Measurements from ENCODE around the gene FHIT. TPM values are rescaled to one million over a fixed set of nuclear protein-coding genes. Genes with fewer than 3 reads are reported as not detected.

The FHIT gene
- polyA plus RNA-seq, 1 of the 3 experiments (the other 2 are of a cell fraction) = 0.41 TPM

DNA sequence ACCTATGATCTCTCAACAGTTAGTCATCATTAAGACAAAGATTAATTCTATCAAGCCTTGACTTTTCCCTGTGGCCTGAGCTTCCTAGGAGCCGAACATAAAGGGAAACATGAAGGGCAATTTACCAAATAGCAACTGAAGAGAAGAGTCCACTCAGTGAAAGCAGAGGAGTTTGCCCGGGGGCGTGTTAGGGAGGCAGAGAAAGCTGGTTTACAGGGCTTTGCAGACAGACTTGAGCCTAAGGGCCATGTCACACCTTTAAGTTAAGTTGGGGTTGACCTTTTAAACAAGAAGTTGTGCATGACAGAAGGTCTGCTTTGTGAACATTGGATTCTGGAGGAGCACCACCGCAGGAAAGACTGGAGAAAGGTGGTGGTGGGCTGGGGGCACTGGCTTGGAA is 1499.6 kb downstream of the FHIT start:
- no peaks in the 10 kb centered on the region for H3K9me2 ChIP-seq
- CTCF ChIA-PET = interaction anchor here (1.1 kb wide), 1 partner anchor 106 kb away, joined by 5 read pairs; no protein-coding TSS in a partner anchor
- no peak overlapping the region for H3K4me2 ChIP-seq
- TF ChIP-seq ELF1 (IDR thresholded peaks at IDR 0.05) = no peak
- TF ChIP-seq JUND (IDR thresholded peaks at IDR 0.05) = no peak
- TF ChIP-seq USF2 (IDR thresholded peaks at IDR 0.05; ENCODE audit: borderline replicate concordance, low read depth, low read length) = no peak
- no peak for TF ChIP-seq PBX3 (IDR thresholded peaks at IDR 0.05)
- TF ChIP-seq FOSL2 (IDR thresholded peaks at IDR 0.05; ENCODE audit: borderline replicate concordance, low read depth) = no peak
- TF ChIP-seq EP300 (IDR thresholded peaks at IDR 0.05; ENCODE audit: borderline replicate concordance in 1 of 2, low read depth in 1 of 2, low read length in 1 of 2) = no peak
- no peaks in the 10 kb centered on the region for H3K79me2 ChIP-seq (ENCODE audit: insufficient read depth)
- no peaks in the 10 kb centered on the region for H3K36me3 ChIP-seq (replicated peaks in 1 of 2; ENCODE audit: control insufficient read depth in 1 of 2, insufficient read depth in 2 of 2, low read length in 1 of 2)
- H4K20me1 ChIP-seq (ENCODE audit: insufficient read depth) = no peaks in the 10 kb centered on the region
- no peak for DNase-seq
- no peak overlapping the region for H3K4me3 ChIP-seq (ENCODE audit: low read depth in 2 of 2, low read length in 1 of 2)
- H3K27me3 ChIP-seq (ENCODE audit: insufficient read depth) = no peaks in the 10 kb centered on the region
- 55% methylated on average over 4 of the region's 4 CpGs for WGBS (ENCODE audit: low lambda C conversion rate)
- no peak overlapping the region for H3K9ac ChIP-seq
- no peak overlapping the region for H3K27ac ChIP-seq (ENCODE audit: low read depth in 2 of 2, low read length in 1 of 2)
- H3K9me3 ChIP-seq = no peaks in the 10 kb centered on the region
- H3F3A ChIP-seq (replicated peaks; ENCODE audit: insufficient read depth) = no peaks in the 10 kb centered on the region
- POLR2A ChIA-PET = no interaction called here
- H2AFZ ChIP-seq (ENCODE audit: low read depth) = no peak overlapping the region
- no peaks in the 10 kb centered on the region; a peak in 1 of 4 replicates for H3K4me1 ChIP-seq (ENCODE audit: control insufficient read depth in 1 of 2, insufficient read depth in 2 of 2, low read depth in 1 of 2, low read length in 1 of 2)

GRCh38 chr3:59750391-59750790 is 1500.9 kb downstream of the FHIT start:
- no peaks in the 10 kb centered on the region for H3K79me2 ChIP-seq (ENCODE audit: insufficient read depth)
- no peaks in the 10 kb centered on the region for H3K9me3 ChIP-seq
- H3K4me2 ChIP-seq = no peak overlapping the region
- H2AFZ ChIP-seq (ENCODE audit: low read depth) = no peak overlapping the region
- TF ChIP-seq TCF12 (IDR thresholded peaks at IDR 0.05) = no peak
- no peak for TF ChIP-seq NFIC (IDR thresholded peaks at IDR 0.05; ENCODE audit: borderline replicate concordance)
- no peak for TF ChIP-seq YY1 (IDR thresholded peaks at IDR 0.05; ENCODE audit: low read depth)
- TF ChIP-seq ELF1 (IDR thresholded peaks at IDR 0.05) = no peak
- H3K27ac ChIP-seq (ENCODE audit: low read depth in 2 of 2, low read length in 1 of 2) = no peak overlapping the region
- H3K27me3 ChIP-seq (ENCODE audit: insufficient read depth) = no peaks in the 10 kb centered on the region
- POLR2A ChIA-PET = interaction anchor here (0.6 kb wide), 1 partner anchor 1271 kb away, joined by 3 read pairs; no protein-coding TSS in a partner anchor
- H3F3A ChIP-seq (replicated peaks; ENCODE audit: insufficient read depth) = no peaks in the 10 kb centered on the region
- no peaks in the 10 kb centered on the region for H3K36me3 ChIP-seq (replicated peaks in 1 of 2; ENCODE audit: control insufficient read depth in 1 of 2, insufficient read depth in 2 of 2, low read length in 1 of 2)
- no peaks in the 10 kb centered on the region; a peak in 1 of 4 replicates for H3K4me1 ChIP-seq (ENCODE audit: control insufficient read depth in 1 of 2, insufficient read depth in 2 of 2, low read depth in 1 of 2, low read length in 1 of 2)
- H4K20me1 ChIP-seq (ENCODE audit: insufficient read depth) = no peaks in the 10 kb centered on the region
- DNase-seq = no peak
- H3K4me3 ChIP-seq (ENCODE audit: low read depth in 2 of 2, low read length in 1 of 2) = no peak overlapping the region
- no peak overlapping the region for H3K9ac ChIP-seq
- CTCF ChIA-PET = interaction anchor here (0.9 to 1.5 kb wide), 2 partner anchors 10 to 14 kb away, joined by 3 to 4 read pairs; no protein-coding TSS in a partner anchor
- WGBS (ENCODE audit: low lambda C conversion rate) = 8% methylated on average over 1 of the region's 1 CpG
- no peaks in the 10 kb centered on the region for H3K9me2 ChIP-seq

DNA sequence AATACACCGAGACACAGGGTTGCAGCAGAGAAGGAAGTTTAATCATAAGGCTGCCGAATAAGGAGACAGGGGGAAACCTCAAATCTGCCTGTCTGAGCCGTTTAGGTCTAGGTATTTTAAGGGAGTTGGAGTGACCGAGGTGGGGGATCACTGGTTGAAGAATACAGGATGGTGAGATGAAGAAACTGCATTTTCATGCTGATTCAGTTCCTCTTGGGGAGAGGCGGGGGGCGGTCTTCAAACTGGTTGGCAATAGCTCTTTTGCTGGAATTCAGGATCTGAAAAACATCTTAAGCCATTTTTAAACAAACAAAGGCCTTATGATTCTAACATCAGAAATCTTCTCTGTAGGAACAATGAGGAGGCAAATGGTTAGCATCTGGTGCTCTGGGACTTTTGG is 1502.0 kb downstream of the FHIT start:
- no peak overlapping the region for H3K4me3 ChIP-seq (ENCODE audit: low read depth in 2 of 2, low read length in 1 of 2)
- H3K79me2 ChIP-seq (ENCODE audit: insufficient read depth) = no peaks in the 10 kb centered on the region
- H3K27ac ChIP-seq (ENCODE audit: low read depth in 2 of 2, low read length in 1 of 2) = no peak overlapping the region
- H3K4me2 ChIP-seq = no peak overlapping the region
- ChIA-PET POLR2A (no interaction called here), CTCF (interaction anchor here (1.5 kb wide), 1 partner anchor 11 kb away, joined by 4 read pairs; no protein-coding TSS in a partner anchor)
- no peak for DNase-seq
- no peaks in the 10 kb centered on the region for H3K27me3 ChIP-seq (ENCODE audit: insufficient read depth)
- 60% methylated on average over 6 of the region's 6 CpGs for WGBS (ENCODE audit: low lambda C conversion rate)
- no peaks in the 10 kb centered on the region for H3K9me2 ChIP-seq
- H3K4me1 ChIP-seq (ENCODE audit: control insufficient read depth in 1 of 2, insufficient read depth in 2 of 2, low read depth in 1 of 2, low read length in 1 of 2) = no peaks in the 10 kb centered on the region
- no peaks in the 10 kb centered on the region for H3K36me3 ChIP-seq (replicated peaks in 1 of 2; ENCODE audit: control insufficient read depth in 1 of 2, insufficient read depth in 2 of 2, low read length in 1 of 2)
- no peaks in the 10 kb centered on the region for H3K9me3 ChIP-seq
- H3K9ac ChIP-seq = no peak overlapping the region
- H3F3A ChIP-seq (replicated peaks; ENCODE audit: insufficient read depth) = no peaks in the 10 kb centered on the region
- no peak overlapping the region for H2AFZ ChIP-seq (ENCODE audit: low read depth)
- no peaks in the 10 kb centered on the region for H4K20me1 ChIP-seq (ENCODE audit: insufficient read depth)
- TF ChIP-seq RCOR1 (IDR thresholded peaks at IDR 0.05; ENCODE audit: low read length) (no peak), SMC3 (IDR thresholded peaks at IDR 0.05; ENCODE audit: low read depth, low read length) (no peak), EP300 (IDR thresholded peaks at IDR 0.05; ENCODE audit: borderline replicate concordance in 1 of 2, low read depth in 1 of 2, low read length in 1 of 2) (no peak), RXRA (IDR thresholded peaks at IDR 0.05; ENCODE audit: borderline replicate concordance, low read depth) (no peak), FOXJ3 (CRISPR knock-in tag; IDR thresholded peaks at IDR 0.05) (no peak), IRF3 (IDR thresholded peaks at IDR 0.05; ENCODE audit: low read depth, low read length) (no peak), ZBTB33 (IDR thresholded peaks at IDR 0.05; ENCODE audit: borderline replicate concordance, low read depth) (no peak), TEAD4 (IDR thresholded peaks at IDR 0.05; ENCODE audit: borderline replicate concordance, insufficient read depth) (no peak)
